ENCODE results near the gene CDC25B.
"Not testable (repeated sequence)": the region's sequence is repeated elsewhere in the genome, so short reads cannot be mapped to it uniquely, and the experiment has no call there.

Gene CDC25B

GRCh38 chr20:3821996-3822395, 25.9 kb downstream of the CDC25B start:
- no peak overlapping the region for H3K4me3 ChIP-seq (ENCODE audit: low read depth, low read length)
- no peak for DNase-seq (ENCODE audit: low read depth)
- in situ Hi-C loops (cut with HindIII; ENCODE audit: low sequenced_read_pairs): no loop called here
- no peak for TF ChIP-seq CTCF (IDR thresholded peaks at IDR 0.05; ENCODE audit: low read depth, low read length, missing control alignments)

- in situ Hi-C loops (cut with HindIII; ENCODE audit: low sequenced_read_pairs): no loop called here
Measured at GRCh38 chr20:3823881-3824280, 27.8 kb downstream of the CDC25B start.

GRCh38 chr20:3825526-3825925, 29.4 kb downstream of the CDC25B start:
- TF ChIP-seq CTCF (IDR thresholded peaks at IDR 0.05; ENCODE audit: low read depth, low read length, missing control alignments): no peak
- in situ Hi-C loops (cut with HindIII; ENCODE audit: low sequenced_read_pairs): no loop called here
- H3K4me3 ChIP-seq (ENCODE audit: low read depth, low read length): no peak overlapping the region
- DNase-seq (ENCODE audit: low read depth): no peak

More at GRCh38 chr20:3823881-3824280, 27.8 kb downstream of the CDC25B start:
- H3K4me3 ChIP-seq (ENCODE audit: low read depth, low read length): no peak overlapping the region
- TF ChIP-seq CTCF (IDR thresholded peaks at IDR 0.05; ENCODE audit: low read depth, low read length, missing control alignments): no peak
- no peak for DNase-seq (ENCODE audit: low read depth)

GRCh38 chr20:3826420-3826819, 30.3 kb downstream of the CDC25B start:
- no peak overlapping the region for H3K4me3 ChIP-seq (ENCODE audit: low read depth, low read length)
- no peak for TF ChIP-seq CTCF (IDR thresholded peaks at IDR 0.05; ENCODE audit: low read depth, low read length, missing control alignments)
- DNase-seq (ENCODE audit: low read depth): no peak
- in situ Hi-C loops (cut with HindIII; ENCODE audit: low sequenced_read_pairs): no loop called here

GRCh38 chr20:3828798-3829197, 32.7 kb downstream of the CDC25B start:
- no peak overlapping the region for H3K4me3 ChIP-seq (ENCODE audit: low read depth, low read length)
- in situ Hi-C loops (cut with HindIII; ENCODE audit: low sequenced_read_pairs): no loop called here
- DNase-seq (ENCODE audit: low read depth): no peak
- no peak for TF ChIP-seq CTCF (IDR thresholded peaks at IDR 0.05; ENCODE audit: low read depth, low read length, missing control alignments)

GRCh38 chr20:3829891-3830290, 33.8 kb downstream of the CDC25B start:
- DNase-seq (ENCODE audit: low read depth); in situ Hi-C loops (cut with HindIII; ENCODE audit: low sequenced_read_pairs); H3K4me3 ChIP-seq (ENCODE audit: low read depth, low read length): not testable (repeated sequence)

GRCh38 chr20:3836132-3836531, 40.0 kb downstream of the CDC25B start:
- no peak for TF ChIP-seq CTCF (IDR thresholded peaks at IDR 0.05; ENCODE audit: low read depth, low read length, missing control alignments)
- in situ Hi-C loops (cut with HindIII; ENCODE audit: low sequenced_read_pairs): no loop called here
- no peak overlapping the region for H3K4me3 ChIP-seq (ENCODE audit: low read depth, low read length)
- DNase-seq (ENCODE audit: low read depth): no peak
